Activated naive CD8-positive, alpha-beta T cell treated with anti-CD3 and anti-CD28 coated beads, Interleukin-2, amount 50 U/mL, for 16 hours (primary cell): Measurements from ENCODE around the gene INSIG2.
"Not testable (repeated sequence)": the region's sequence is repeated elsewhere in the genome, so short reads cannot be mapped to it uniquely, and the experiment has no call there.

Experiments used
- DNase-seq: peaks from one replicate; pipeline ENCODE4 v3.0.0-alpha.2; 2020; ENCODE audit warnings: low read depth, low spot score

INSIG2 gene

DNA sequence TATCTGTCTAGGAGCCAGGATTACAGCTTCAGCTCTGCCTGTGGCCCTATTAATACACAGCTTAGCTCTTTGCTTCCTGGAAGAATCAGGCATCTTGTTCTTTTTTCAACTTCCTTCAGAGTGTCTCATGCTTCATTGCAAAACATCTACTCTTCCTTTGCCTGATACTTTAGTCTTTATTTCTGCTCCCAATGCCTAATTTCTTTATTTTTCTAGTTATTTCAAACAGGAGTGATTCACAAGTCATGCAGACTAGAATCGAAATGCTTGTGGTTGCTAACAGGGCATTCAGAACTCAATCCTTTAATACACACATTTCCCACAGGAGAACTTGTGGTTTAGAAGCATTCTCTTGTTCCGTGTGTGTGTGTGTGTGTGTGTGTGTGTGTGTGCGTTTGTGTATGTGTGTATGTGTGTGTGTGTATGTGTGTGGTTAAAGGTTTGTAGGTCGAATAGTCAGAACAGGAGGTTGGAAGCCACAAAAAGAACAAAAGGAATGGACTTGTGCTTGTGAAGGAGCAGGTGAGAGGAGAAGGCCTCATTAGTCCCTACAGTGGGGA is 28.3 kb upstream of the INSIG2 start:
- DNase-seq = no peak

GRCh38 chr2:118061135-118061955 is 26.9 kb upstream of the INSIG2 start:
- DNase-seq = no peak

GRCh38 chr2:118062048-118062447 is 26.2 kb upstream of the INSIG2 start:
- DNase-seq = no peak

DNA sequence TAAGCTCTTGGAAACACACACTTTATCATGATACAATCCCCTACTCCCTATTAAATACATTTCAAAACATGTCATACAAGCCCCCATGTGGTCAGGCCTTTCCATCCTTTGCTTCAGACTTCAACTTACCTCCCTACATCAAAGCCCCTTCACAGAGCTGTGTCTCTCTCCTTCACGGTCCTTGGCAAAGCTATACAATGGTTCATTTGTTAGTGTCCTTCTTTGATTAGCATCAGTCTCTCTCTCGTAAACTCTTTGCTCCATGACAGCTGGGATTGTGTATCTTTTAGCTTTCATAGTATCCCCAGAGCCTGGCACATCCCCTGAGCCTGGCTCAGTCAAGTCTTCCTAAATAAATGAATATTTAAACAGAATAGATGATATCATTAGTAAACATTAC is 25.6 kb upstream of the INSIG2 start:
- no peak for DNase-seq

GRCh38 chr2:118065015-118065706 is 23.1 kb upstream of the INSIG2 start:
- DNase-seq = no peak

- no peak for DNase-seq
Measured at GRCh38 chr2:118065921-118066511, 22.3 kb upstream of the INSIG2 start.

- no peak for DNase-seq
Measured at GRCh38 chr2:118077636-118078247, 10.5 kb upstream of the INSIG2 start.

DNA sequence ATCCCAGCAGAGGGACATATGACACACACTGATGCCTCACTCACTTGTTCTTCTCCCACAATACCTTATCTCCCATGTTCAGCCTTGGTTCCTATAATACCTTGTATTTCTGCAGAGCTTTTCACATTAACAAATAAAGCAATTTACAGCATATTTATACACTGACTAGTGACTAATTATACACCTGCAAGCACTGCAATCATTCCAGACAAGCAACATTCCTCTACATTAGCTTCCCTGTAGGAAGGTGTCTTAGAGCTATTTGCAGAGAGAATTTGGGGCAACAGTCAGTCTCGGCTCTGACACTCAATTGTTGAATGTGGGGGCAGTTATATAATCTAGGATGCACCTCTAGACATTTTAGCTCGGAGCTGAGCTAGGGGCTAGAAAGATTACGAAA is 9.5 kb upstream of the INSIG2 start:
- no peak for DNase-seq

GRCh38 chr2:118084491-118085089 is 3.7 kb upstream of the INSIG2 start:
- no peak for DNase-seq

GRCh38 chr2:118085173-118086023 is 2.9 kb upstream of the INSIG2 start:
- no peak for DNase-seq

- DNase-seq = no peak
Measured at GRCh38 chr2:118086024-118086633, 2.1 kb upstream of the INSIG2 start.

DNA sequence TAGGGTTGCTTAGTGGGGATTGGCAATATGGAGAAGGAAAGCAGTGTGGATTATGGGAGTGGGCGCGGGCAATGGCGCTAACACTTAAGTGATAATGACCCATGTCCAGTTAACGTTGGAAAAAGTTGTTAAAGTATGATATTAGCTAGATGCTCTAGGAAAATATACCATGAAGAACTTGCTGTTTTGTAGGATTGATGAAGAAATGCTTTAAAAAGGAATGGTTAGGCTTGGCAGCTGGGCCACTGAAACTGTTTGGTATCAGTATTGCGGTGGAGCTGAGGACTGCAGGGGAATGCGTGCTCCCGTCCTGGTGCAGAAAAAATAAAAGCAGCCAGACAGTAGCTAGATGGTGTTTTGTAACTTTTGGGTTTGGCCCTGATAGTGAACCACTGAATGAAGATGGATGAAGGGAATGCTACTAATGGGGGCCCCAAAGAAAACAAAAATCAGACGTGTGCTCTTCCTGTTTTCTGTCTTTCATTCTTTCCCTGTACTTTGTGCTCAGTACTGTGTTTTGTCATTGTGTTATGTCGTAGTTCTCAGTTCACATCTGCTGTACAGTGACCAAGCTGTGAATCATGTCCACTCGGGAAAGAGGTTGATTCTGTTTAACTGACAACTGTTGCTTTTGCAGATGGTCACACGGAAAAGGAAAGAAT is 999 bp downstream of the INSIG2 start:
- DNase-seq = no peak

GRCh38 chr2:118090387-118091139 is 2.3 kb downstream of the INSIG2 start:
- DNase-seq = no peak

DNA sequence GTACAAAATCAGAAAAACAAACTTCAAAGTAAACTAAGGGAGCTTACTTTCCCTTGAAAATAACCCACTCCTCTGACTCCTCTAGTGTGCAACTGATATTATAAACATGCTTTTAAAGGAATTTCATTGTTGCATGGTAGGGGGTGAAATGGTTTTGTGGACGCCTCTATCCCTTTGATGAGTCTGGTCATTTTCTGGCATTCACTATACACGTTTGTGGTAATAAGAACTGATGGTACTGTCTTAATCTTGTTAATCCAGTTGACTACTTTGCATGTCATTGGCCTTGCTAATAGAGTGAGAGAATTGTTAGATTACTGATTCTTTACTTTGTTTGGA is 2.8 kb downstream of the INSIG2 start:
- no peak for DNase-seq

DNA sequence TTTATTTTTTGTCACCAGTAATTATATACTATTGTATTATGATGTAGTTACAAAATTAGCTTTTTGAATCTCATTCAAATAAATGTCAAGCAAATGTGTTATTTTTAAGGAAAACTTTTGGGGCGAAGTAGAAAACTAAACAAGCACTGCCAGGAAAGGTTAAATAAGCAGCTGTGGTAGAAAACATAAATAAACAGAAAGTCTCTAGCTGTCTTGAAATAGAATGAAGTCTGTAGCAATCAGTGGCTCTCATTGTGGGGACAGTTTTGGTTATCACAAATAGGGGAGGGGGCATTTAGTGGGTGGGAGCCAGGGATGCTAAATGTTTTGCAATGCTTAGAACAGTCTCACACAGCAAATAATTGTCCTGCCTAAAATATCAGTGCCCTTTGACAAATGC is 3.4 kb downstream of the INSIG2 start:
- DNase-seq = no peak

DNA sequence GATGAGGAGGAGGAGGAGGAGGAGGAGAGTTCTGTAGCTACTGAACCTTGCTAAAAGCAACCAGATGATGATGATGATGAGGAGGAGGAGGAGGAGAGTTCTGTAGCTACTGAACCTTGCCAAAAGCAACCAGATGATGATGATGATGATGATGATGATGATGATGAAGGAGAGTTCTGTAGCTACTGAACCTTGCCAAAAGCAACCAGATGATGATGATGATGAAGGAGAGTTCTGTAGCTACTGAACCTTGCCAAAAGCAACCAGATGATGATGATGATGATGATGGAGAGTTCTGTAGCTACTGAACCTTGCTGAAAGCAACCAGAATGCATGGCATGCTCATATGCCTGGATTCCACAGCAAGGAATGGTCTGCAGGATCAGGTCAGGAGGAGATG is 5.8 kb downstream of the INSIG2 start:
- not testable (repeated sequence) for DNase-seq

- no peak for DNase-seq
Measured at GRCh38 chr2:118094503-118094902, 6.2 kb downstream of the INSIG2 start.

- DNase-seq = no peak
Measured at GRCh38 chr2:118095610-118096009, 7.3 kb downstream of the INSIG2 start.

GRCh38 chr2:118097657-118098056 is 9.4 kb downstream of the INSIG2 start:
- DNase-seq = no peak
